Epidermal melanocyte (primary cell): ENCODE measurements around the gene ZNF792.
"Not testable (repeated sequence)": the region's sequence is repeated elsewhere in the genome, so short reads cannot be mapped to it uniquely, and the experiment has no call there.

Experiments used
- DNase-seq: peaks from one replicate; pipeline ENCODE4 v3.0.0; 2011; ENCODE audit warnings: low spot score; ENCODE audit not compliant: insufficient read length

ZNF792 gene

GRCh38 chr19:34998777-34999497, 34.9 kb upstream of the ZNF792 start:
- no peak for DNase-seq

- DNase-seq, result not testable (repeated sequence)
These were observed 34.2 kb upstream of the ZNF792 start for GRCh38 chr19:34998224-34998623.

GRCh38 chr19:34997071-34997617, 33.1 kb upstream of the ZNF792 start:
- DNase-seq, result no peak

- no peak for DNase-seq
These were observed 31.5 kb upstream of the ZNF792 start for GRCh38 chr19:34995551-34995950.

- DNase-seq, result no peak
These were observed 30.9 kb upstream of the ZNF792 start for GRCh38 chr19:34994643-34995541.

- no peak for DNase-seq
These were observed 30.2 kb upstream of the ZNF792 start for GRCh38 chr19:34994286-34994642.

- not testable (repeated sequence) for DNase-seq
These were observed 28.6 kb upstream of the ZNF792 start for GRCh38 chr19:34992582-34992981.

- no peak for DNase-seq
These were observed 27.7 kb upstream of the ZNF792 start for GRCh38 chr19:34991542-34992333.

- DNase-seq, result no peak
These were observed 26.7 kb upstream of the ZNF792 start for GRCh38 chr19:34990578-34991192.

- DNase-seq, result no peak
These were observed 25.3 kb upstream of the ZNF792 start for GRCh38 chr19:34989298-34989697.

- no peak for DNase-seq
These were observed 24.1 kb upstream of the ZNF792 start for GRCh38 chr19:34988119-34988518.

- DNase-seq, result no peak
These were observed 21.4 kb upstream of the ZNF792 start for GRCh38 chr19:34985249-34986022.

- DNase-seq, result no peak
These were observed 20.3 kb upstream of the ZNF792 start for GRCh38 chr19:34984287-34984686.

- DNase-seq, result no peak
These were observed 19.8 kb upstream of the ZNF792 start for GRCh38 chr19:34983786-34984185.

GRCh38 chr19:34982275-34982674, 18.2 kb upstream of the ZNF792 start:
- DNase-seq, result no peak

- no peak for DNase-seq
These were observed 16.0 kb upstream of the ZNF792 start for GRCh38 chr19:34979819-34980640.

- DNase-seq, result no peak
These were observed 12.6 kb upstream of the ZNF792 start for GRCh38 chr19:34976611-34977010.

GRCh38 chr19:34975056-34975455, 11.0 kb upstream of the ZNF792 start:
- DNase-seq, result no peak

GRCh38 chr19:34974646-34975045, 10.6 kb upstream of the ZNF792 start:
- DNase-seq, result no peak
